ENCODE data around the gene LYSMD3.

The LYSMD3 gene

GRCh38 chr5:90558344-90559192 lies 29.2 kb upstream of the LYSMD3 start, which contains the start of gene ADGRV1:
Gene ADGRV1 (plus strand): TSS chr5:90558797. CDS start chr5:90558896, 99 bp downstream.
- peak within 1 kb of the TSS; percentile 92 for H3K27ac ChIP-seq (ENCODE audit: low read depth, low read length)

GRCh38 chr5:90557871-90558270 lies 28.5 kb upstream of the LYSMD3 start:
- no peaks in the 10 kb centered on the region for H3K27me3 ChIP-seq (ENCODE audit: control insufficient read depth, insufficient read depth, low read length)
- H3K4me3 ChIP-seq (ENCODE audit: low read depth, low read length), result peak overlapping the region; percentile 92
- peak overlapping the region; percentile 87 for H3K27ac ChIP-seq (ENCODE audit: low read depth, low read length)
- H3K9ac ChIP-seq (ENCODE audit: low read depth, low read length), result peak overlapping the region; percentile 65
- H3K9me3 ChIP-seq (ENCODE audit: control insufficient read depth, insufficient read depth, low read length), result no peaks in the 10 kb centered on the region
- peaks cover 75% of the 10 kb centered on the region for H3K4me1 ChIP-seq (ENCODE audit: control insufficient read depth, insufficient read depth, low read length)
- no peaks in the 10 kb centered on the region for H3K36me3 ChIP-seq (ENCODE audit: control insufficient read depth, insufficient read depth, low read length)

More at GRCh38 chr5:90558344-90559192, 29.2 kb upstream of the LYSMD3 start, which contains the start of gene ADGRV1:
- Histone ChIP-seq H3K9me3 (ENCODE audit: control insufficient read depth, insufficient read depth, low read length) (no peaks in the 10 kb centered on the region), H3K9ac (ENCODE audit: low read depth, low read length) (peak within 1 kb of the TSS; percentile 71), H3K36me3 (ENCODE audit: control insufficient read depth, insufficient read depth, low read length) (no peaks in the 10 kb centered on the region), H3K27me3 (ENCODE audit: control insufficient read depth, insufficient read depth, low read length) (no peaks in the 10 kb centered on the region), H3K4me3 (ENCODE audit: low read depth, low read length) (peak within 1 kb of the TSS; percentile 92), H3K4me1 (ENCODE audit: control insufficient read depth, insufficient read depth, low read length) (peaks cover 79% of the 10 kb centered on the region)

- H3K27me3 ChIP-seq (ENCODE audit: control insufficient read depth, insufficient read depth, low read length), result no peaks in the 10 kb centered on the region
- peak overlapping the region; percentile 29 for H3K27ac ChIP-seq (ENCODE audit: low read depth, low read length)
- H3K4me1 ChIP-seq (ENCODE audit: control insufficient read depth, insufficient read depth, low read length), result peaks cover 70% of the 10 kb centered on the region
- H3K36me3 ChIP-seq (ENCODE audit: control insufficient read depth, insufficient read depth, low read length), result no peaks in the 10 kb centered on the region
- H3K9ac ChIP-seq (ENCODE audit: low read depth, low read length), result peak overlapping the region; percentile 65; the same call in 1 of the 2 replicates
- no peaks in the 10 kb centered on the region for H3K9me3 ChIP-seq (ENCODE audit: control insufficient read depth, insufficient read depth, low read length)
- H3K4me3 ChIP-seq (ENCODE audit: low read depth, low read length), result peak overlapping the region; percentile 92
Measured at GRCh38 chr5:90557391-90557790, 28.0 kb upstream of the LYSMD3 start.

- no peaks in the 10 kb centered on the region for H3K36me3 ChIP-seq (ENCODE audit: control insufficient read depth, insufficient read depth, low read length)
- no peak overlapping the region for H3K9ac ChIP-seq (ENCODE audit: low read depth, low read length)
- peak overlapping the region; percentile 76 for H3K27ac ChIP-seq (ENCODE audit: low read depth, low read length)
- peaks cover 53% of the 10 kb centered on the region for H3K4me1 ChIP-seq (ENCODE audit: control insufficient read depth, insufficient read depth, low read length)
- H3K27me3 ChIP-seq (ENCODE audit: control insufficient read depth, insufficient read depth, low read length), result no peaks in the 10 kb centered on the region
- H3K4me3 ChIP-seq (ENCODE audit: low read depth, low read length), result no peak overlapping the region
- no peaks in the 10 kb centered on the region for H3K9me3 ChIP-seq (ENCODE audit: control insufficient read depth, insufficient read depth, low read length)
Measured at GRCh38 chr5:90555666-90556065, 26.3 kb upstream of the LYSMD3 start.

- H3K4me3 ChIP-seq (ENCODE audit: low read depth, low read length), result no peak overlapping the region
- no peaks in the 10 kb centered on the region for H3K27me3 ChIP-seq (ENCODE audit: control insufficient read depth, insufficient read depth, low read length)
- peak overlapping the region; percentile 76 for H3K27ac ChIP-seq (ENCODE audit: low read depth, low read length)
- no peaks in the 10 kb centered on the region for H3K36me3 ChIP-seq (ENCODE audit: control insufficient read depth, insufficient read depth, low read length)
- no peak overlapping the region for H3K9ac ChIP-seq (ENCODE audit: low read depth, low read length)
- H3K9me3 ChIP-seq (ENCODE audit: control insufficient read depth, insufficient read depth, low read length), result no peaks in the 10 kb centered on the region
- peaks cover 46% of the 10 kb centered on the region for H3K4me1 ChIP-seq (ENCODE audit: control insufficient read depth, insufficient read depth, low read length)
Measured at GRCh38 chr5:90554358-90555006, 25.1 kb upstream of the LYSMD3 start.

GRCh38 chr5:90553711-90554110 lies 24.3 kb upstream of the LYSMD3 start:
- Histone ChIP-seq H3K4me1 (ENCODE audit: control insufficient read depth, insufficient read depth, low read length) (peaks cover 48% of the 10 kb centered on the region), H3K36me3 (ENCODE audit: control insufficient read depth, insufficient read depth, low read length) (no peaks in the 10 kb centered on the region), H3K9ac (ENCODE audit: low read depth, low read length) (no peak overlapping the region), H3K27me3 (ENCODE audit: control insufficient read depth, insufficient read depth, low read length) (no peaks in the 10 kb centered on the region), H3K27ac (ENCODE audit: low read depth, low read length) (peak overlapping the region; percentile 76), H3K9me3 (ENCODE audit: control insufficient read depth, insufficient read depth, low read length) (no peaks in the 10 kb centered on the region), H3K4me3 (ENCODE audit: low read depth, low read length) (no peak overlapping the region)

- H3K9ac ChIP-seq (ENCODE audit: low read depth, low read length), result no peak overlapping the region
- peaks cover 54% of the 10 kb centered on the region for H3K4me1 ChIP-seq (ENCODE audit: control insufficient read depth, insufficient read depth, low read length)
- no peak overlapping the region for H3K4me3 ChIP-seq (ENCODE audit: low read depth, low read length)
- H3K9me3 ChIP-seq (ENCODE audit: control insufficient read depth, insufficient read depth, low read length), result no peaks in the 10 kb centered on the region
- no peaks in the 10 kb centered on the region for H3K36me3 ChIP-seq (ENCODE audit: control insufficient read depth, insufficient read depth, low read length)
- H3K27ac ChIP-seq (ENCODE audit: low read depth, low read length), result no peak overlapping the region
- H3K27me3 ChIP-seq (ENCODE audit: control insufficient read depth, insufficient read depth, low read length), result no peaks in the 10 kb centered on the region
Measured at GRCh38 chr5:90551376-90551775, 22.0 kb upstream of the LYSMD3 start.

GRCh38 chr5:90550963-90551362 lies 21.6 kb upstream of the LYSMD3 start:
- no peak overlapping the region for H3K27ac ChIP-seq (ENCODE audit: low read depth, low read length)
- no peaks in the 10 kb centered on the region for H3K27me3 ChIP-seq (ENCODE audit: control insufficient read depth, insufficient read depth, low read length)
- H3K36me3 ChIP-seq (ENCODE audit: control insufficient read depth, insufficient read depth, low read length), result no peaks in the 10 kb centered on the region
- H3K4me3 ChIP-seq (ENCODE audit: low read depth, low read length), result no peak overlapping the region
- no peaks in the 10 kb centered on the region for H3K9me3 ChIP-seq (ENCODE audit: control insufficient read depth, insufficient read depth, low read length)
- peaks cover 53% of the 10 kb centered on the region for H3K4me1 ChIP-seq (ENCODE audit: control insufficient read depth, insufficient read depth, low read length)
- H3K9ac ChIP-seq (ENCODE audit: low read depth, low read length), result no peak overlapping the region

- H3K27me3 ChIP-seq (ENCODE audit: control insufficient read depth, insufficient read depth, low read length), result no peaks in the 10 kb centered on the region
- H3K4me3 ChIP-seq (ENCODE audit: low read depth, low read length), result no peak overlapping the region
- no peaks in the 10 kb centered on the region for H3K36me3 ChIP-seq (ENCODE audit: control insufficient read depth, insufficient read depth, low read length)
- H3K9ac ChIP-seq (ENCODE audit: low read depth, low read length), result no peak overlapping the region
- no peaks in the 10 kb centered on the region for H3K9me3 ChIP-seq (ENCODE audit: control insufficient read depth, insufficient read depth, low read length)
- H3K4me1 ChIP-seq (ENCODE audit: control insufficient read depth, insufficient read depth, low read length), result peaks cover 41% of the 10 kb centered on the region
- H3K27ac ChIP-seq (ENCODE audit: low read depth, low read length), result no peak overlapping the region
Measured at GRCh38 chr5:90549729-90550275, 20.4 kb upstream of the LYSMD3 start.

- no peaks in the 10 kb centered on the region for H3K27me3 ChIP-seq (ENCODE audit: control insufficient read depth, insufficient read depth, low read length)
- no peak overlapping the region for H3K4me3 ChIP-seq (ENCODE audit: low read depth, low read length)
- no peaks in the 10 kb centered on the region for H3K9me3 ChIP-seq (ENCODE audit: control insufficient read depth, insufficient read depth, low read length)
- H3K4me1 ChIP-seq (ENCODE audit: control insufficient read depth, insufficient read depth, low read length), result peaks cover 36% of the 10 kb centered on the region
- H3K27ac ChIP-seq (ENCODE audit: low read depth, low read length), result no peak overlapping the region
- H3K36me3 ChIP-seq (ENCODE audit: control insufficient read depth, insufficient read depth, low read length), result no peaks in the 10 kb centered on the region
- no peak overlapping the region for H3K9ac ChIP-seq (ENCODE audit: low read depth, low read length)
Measured at GRCh38 chr5:90549223-90549622, 19.8 kb upstream of the LYSMD3 start.
